ENCODE results near the gene YPEL3. TPM values are rescaled to one million over a fixed set of nuclear protein-coding genes. Genes with fewer than 3 reads are reported as not detected.

The YPEL3 gene
- total RNA-seq, 1 donor from 2014 or later, result 45.7 TPM

DNA sequence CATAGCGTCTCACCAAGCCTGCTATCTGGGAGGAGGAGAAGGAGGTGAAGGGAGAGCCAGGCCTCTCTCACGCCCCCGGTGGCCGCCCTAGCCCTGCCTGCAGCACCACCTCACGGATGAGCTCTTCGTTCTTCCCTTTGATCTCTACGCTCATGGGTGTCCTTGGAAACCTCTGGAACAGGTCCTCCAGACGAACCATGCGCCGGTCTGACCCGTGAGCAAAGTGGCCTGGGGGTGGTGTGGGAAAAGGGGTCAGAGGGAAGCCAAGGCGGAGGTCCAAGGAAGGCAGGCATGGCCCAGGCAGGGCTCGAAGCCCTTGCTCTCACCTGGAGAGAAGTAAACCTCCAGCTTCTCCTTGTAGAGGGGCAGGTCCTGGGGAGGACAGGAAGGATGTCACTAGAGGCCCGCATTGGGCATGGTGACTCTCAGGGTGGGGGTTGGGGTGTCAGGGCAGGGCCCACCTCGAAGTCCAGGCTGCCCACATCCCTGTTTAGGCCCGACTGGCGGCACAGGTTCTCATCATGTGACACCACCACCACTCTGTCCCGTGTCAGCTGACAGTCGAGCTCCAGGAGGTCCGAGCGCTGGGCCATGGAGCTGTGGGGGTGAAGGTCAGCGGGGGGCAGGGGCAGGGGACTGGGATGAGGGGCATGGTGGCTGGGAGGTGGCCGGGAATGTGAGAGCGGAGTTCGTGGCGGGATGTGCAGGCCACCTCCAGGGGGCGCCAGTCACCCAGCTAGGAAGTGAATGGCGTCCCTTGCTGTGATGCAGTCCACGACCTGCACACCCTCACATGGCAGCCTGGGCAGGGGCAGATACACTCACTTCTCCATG is 16.4 kb upstream of the YPEL3 start:
- H3K9me3 Mint-ChIP-seq (ENCODE audit: low read depth), result no peaks in the 10 kb centered on the region
- no peak overlapping the region for H3K4me3 Mint-ChIP-seq (ENCODE audit: low read depth)
- no peaks in the 10 kb centered on the region for H3K4me1 Mint-ChIP-seq (ENCODE audit: low read depth)
- TF ChIP-seq, protein P1, sequence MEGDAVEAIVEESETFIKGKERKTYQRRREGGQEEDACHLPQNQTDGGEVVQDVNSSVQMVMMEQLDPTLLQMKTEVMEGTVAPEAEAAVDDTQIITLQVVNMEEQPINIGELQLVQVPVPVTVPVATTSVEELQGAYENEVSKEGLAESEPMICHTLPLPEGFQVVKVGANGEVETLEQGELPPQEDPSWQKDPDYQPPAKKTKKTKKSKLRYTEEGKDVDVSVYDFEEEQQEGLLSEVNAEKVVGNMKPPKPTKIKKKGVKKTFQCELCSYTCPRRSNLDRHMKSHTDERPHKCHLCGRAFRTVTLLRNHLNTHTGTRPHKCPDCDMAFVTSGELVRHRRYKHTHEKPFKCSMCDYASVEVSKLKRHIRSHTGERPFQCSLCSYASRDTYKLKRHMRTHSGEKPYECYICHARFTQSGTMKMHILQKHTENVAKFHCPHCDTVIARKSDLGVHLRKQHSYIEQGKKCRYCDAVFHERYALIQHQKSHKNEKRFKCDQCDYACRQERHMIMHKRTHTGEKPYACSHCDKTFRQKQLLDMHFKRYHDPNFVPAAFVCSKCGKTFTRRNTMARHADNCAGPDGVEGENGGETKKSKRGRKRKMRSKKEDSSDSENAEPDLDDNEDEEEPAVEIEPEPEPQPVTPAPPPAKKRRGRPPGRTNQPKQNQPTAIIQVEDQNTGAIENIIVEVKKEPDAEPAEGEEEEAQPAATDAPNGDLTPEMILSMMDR (IDR thresholded peaks at IDR 0.05; ENCODE audit: unreplicated experiment), result peak; percentile 58
- H3K36me3 Mint-ChIP-seq (ENCODE audit: insufficient read depth), result peaks cover 16% of the 10 kb centered on the region
- H3K27me3 Mint-ChIP-seq, result no peaks in the 10 kb centered on the region
- no peak for DNase-seq (ENCODE audit: low spot score, unreplicated experiment)
- H3K27ac Mint-ChIP-seq, result no peak overlapping the region

DNA sequence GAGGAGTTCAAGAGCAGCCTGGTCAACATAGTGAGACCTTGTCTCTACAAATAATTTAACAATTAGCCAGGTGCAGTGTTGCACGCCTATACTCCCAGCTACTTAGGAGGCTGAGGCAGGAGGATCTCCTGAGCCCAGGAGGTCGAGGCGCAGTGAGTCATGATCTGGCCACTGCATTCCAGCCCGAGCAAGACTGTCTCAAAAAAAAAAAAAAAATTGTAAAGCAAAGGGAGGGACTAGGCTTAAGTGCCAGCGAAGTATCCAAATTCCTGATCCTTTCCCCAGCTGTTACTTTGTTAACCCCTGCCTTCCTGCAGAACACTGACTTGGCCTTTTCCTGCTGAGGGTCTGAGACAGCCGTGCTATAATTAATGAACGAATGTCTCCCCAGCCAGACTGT is 14.6 kb upstream of the YPEL3 start:
- TF ChIP-seq, protein P1 (IDR thresholded peaks at IDR 0.05; ENCODE audit: unreplicated experiment), result no peak
- Mint-ChIP-seq H3K9me3 (ENCODE audit: low read depth) (no peaks in the 10 kb centered on the region), H3K27ac (no peak overlapping the region), H3K4me3 (ENCODE audit: low read depth) (no peak overlapping the region), H3K4me1 (ENCODE audit: low read depth) (no peaks in the 10 kb centered on the region), H3K27me3 (no peaks in the 10 kb centered on the region), H3K36me3 (ENCODE audit: insufficient read depth) (peaks cover 18% of the 10 kb centered on the region)
- no peak for DNase-seq (ENCODE audit: low spot score, unreplicated experiment)

DNA sequence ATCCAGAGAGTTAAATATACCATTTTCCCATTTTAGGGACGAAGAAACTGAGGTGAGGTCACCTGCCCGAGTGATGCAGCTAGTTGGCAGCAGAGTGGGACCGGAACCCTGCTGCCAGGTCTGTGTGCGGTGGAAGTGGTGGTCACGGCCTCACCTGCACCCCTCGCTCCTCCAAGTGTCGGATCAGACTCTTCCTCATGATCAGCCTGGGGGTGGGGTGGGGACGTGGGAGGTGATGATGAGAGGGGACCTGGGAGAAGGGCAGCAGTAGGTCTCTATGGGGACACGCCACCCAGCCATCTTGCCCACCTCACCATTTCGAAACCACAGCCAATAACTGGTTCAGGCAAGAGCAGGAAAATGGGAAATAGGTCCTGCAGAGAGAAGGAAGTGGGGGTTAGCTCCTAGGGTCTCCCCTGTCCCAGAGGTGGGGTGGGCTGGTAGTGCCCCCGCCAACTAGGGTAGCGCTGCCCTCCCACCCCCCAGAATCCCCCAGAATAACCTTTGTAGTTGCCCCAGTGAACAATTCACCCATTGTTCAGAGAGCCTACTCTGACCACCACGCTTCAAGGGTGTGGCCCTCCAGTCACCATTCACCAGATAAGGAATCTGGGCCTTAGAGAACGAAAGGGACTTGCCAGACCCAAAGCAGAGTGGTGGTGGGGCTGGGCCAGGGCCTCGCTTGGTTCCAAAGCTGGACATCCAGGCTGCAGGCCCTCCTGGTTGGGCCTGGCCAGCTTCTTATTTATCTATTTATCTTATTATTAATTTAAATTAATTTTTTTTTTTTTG is 12.2 kb upstream of the YPEL3 start:
- Mint-ChIP-seq H3K4me3 (ENCODE audit: low read depth) (no peak overlapping the region), H3K9me3 (ENCODE audit: low read depth) (no peaks in the 10 kb centered on the region), H3K27ac (no peak overlapping the region), H3K36me3 (ENCODE audit: insufficient read depth) (peaks cover 29% of the 10 kb centered on the region), H3K27me3 (no peaks in the 10 kb centered on the region), H3K4me1 (ENCODE audit: low read depth) (peaks cover 12% of the 10 kb centered on the region)
- no peak for DNase-seq (ENCODE audit: low spot score, unreplicated experiment)
- TF ChIP-seq, protein P1 (IDR thresholded peaks at IDR 0.05; ENCODE audit: unreplicated experiment), result no peak

GRCh38 chr16:30104492-30104891 is 8.5 kb upstream of the YPEL3 start:
- Mint-ChIP-seq H3K4me3 (ENCODE audit: low read depth) (no peak overlapping the region), H3K27me3 (no peaks in the 10 kb centered on the region), H3K9me3 (ENCODE audit: low read depth) (no peaks in the 10 kb centered on the region), H3K27ac (peak overlapping the region; percentile 65), H3K36me3 (ENCODE audit: insufficient read depth) (peaks cover 28% of the 10 kb centered on the region), H3K4me1 (ENCODE audit: low read depth) (peaks cover 12% of the 10 kb centered on the region)
- DNase-seq (ENCODE audit: low spot score, unreplicated experiment), result no peak
- TF ChIP-seq, protein P1 (IDR thresholded peaks at IDR 0.05; ENCODE audit: unreplicated experiment), result no peak

- no peaks in the 10 kb centered on the region for H3K9me3 Mint-ChIP-seq (ENCODE audit: low read depth)
- no peak overlapping the region for H3K4me3 Mint-ChIP-seq (ENCODE audit: low read depth)
- H3K4me1 Mint-ChIP-seq (ENCODE audit: low read depth), result peaks cover 12% of the 10 kb centered on the region
- H3K36me3 Mint-ChIP-seq (ENCODE audit: insufficient read depth), result peaks cover 28% of the 10 kb centered on the region
- TF ChIP-seq, protein P1 (IDR thresholded peaks at IDR 0.05; ENCODE audit: unreplicated experiment), result no peak
- peak overlapping the region; percentile 65 for H3K27ac Mint-ChIP-seq
- no peak for DNase-seq (ENCODE audit: low spot score, unreplicated experiment)
- no peaks in the 10 kb centered on the region for H3K27me3 Mint-ChIP-seq
Measured at GRCh38 chr16:30104090-30104489, 8.1 kb upstream of the YPEL3 start.

All from progenitor cell of endocrine pancreas (in vitro differentiated cells).